Heart left ventricle (tissue), 16 donors: ENCODE data around the gene NWD2. TPM values are rescaled to one million over a fixed set of nuclear protein-coding genes. Genes with fewer than 3 reads are reported as not detected.

Experiments
- ATAC-seq, 4 donors: fragments of 200-7000 bp; cut with Tn5 transposase; one replicate each; pipeline ENCODE4 v1.9.1; 2020 to 2022; ENCODE audit warnings: moderate library complexity in 4 of 4, mild to moderate bottlenecking in 3 of 4, moderate number of reproducible peaks in 1 of 4
- DNase-seq, 5 donors: peaks; one replicate each; pipeline ENCODE4 v3.0.0-alpha.2; 2020
- H3K27ac ChIP-seq, 12 donors: fragments of 200-600 bp; sonication (generic) in 4 of 12; one replicate each; pipeline versions ENCODE4 v1.5.0 to v1.8.0; 2016 to 2022; ENCODE audit warnings: mild to moderate bottlenecking in 2 of 12
- H3K27me3 ChIP-seq, 9 donors: fragments of 200-600 bp; sonication (generic) in 2 of 9; one replicate each; pipeline versions ENCODE4 v1.5.1 to v1.8.0; 2016 to 2022; ENCODE audit warnings: mild to moderate bottlenecking in 3 of 9
- H3K36me3 ChIP-seq, 9 donors: fragments of 200-600 bp; sonication (generic) in 2 of 9; one replicate each; pipeline versions ENCODE4 v1.5.0 to v1.8.0; 2018 to 2022; ENCODE audit warnings: mild to moderate bottlenecking in 2 of 9
- H3K4me1 ChIP-seq, 12 donors: fragments of 200-600 bp; sonication (generic) in 4 of 12; one replicate each; pipeline versions ENCODE4 v1.5.0 to v1.8.0; 2016 to 2022; ENCODE audit warnings: mild to moderate bottlenecking in 3 of 12
- H3K4me3 ChIP-seq, 12 donors: fragments of 200-600 bp; sonication (generic) in 4 of 12; one replicate each; pipeline versions ENCODE4 v1.5.0 to v1.8.0; 2017 to 2022; ENCODE audit warnings: mild to moderate bottlenecking in 9 of 12, moderate library complexity in 4 of 12
- H3K9me3 ChIP-seq, 12 donors: fragments of 200-600 bp; sonication (generic) in 4 of 12; one replicate each; pipeline versions ENCODE4 v1.5.0 to v1.8.0; 2016 to 2022; ENCODE audit warnings: mild to moderate bottlenecking in 1 of 12
- POLR2A ChIP-seq, 2 donors: fragments of 450-650 bp; IDR thresholded peaks; one replicate each; pipeline ENCODE4 v1.6.1; 2017; ENCODE audit warnings: antibody characterized with exemption in 2 of 2, mild to moderate bottlenecking in 2 of 2, moderate library complexity in 2 of 2
- WGBS, 4 donors: extraction: QIAGEN DNeasy Blood & Tissue Kit in 2 of 4; methylation state at CpG; one replicate each; pipeline versions ENCODE4 v1.1.5 to v1.1.7; 2013 to 2018; 5-methylcytosine and 5-hydroxymethylcytosine counted together
- intact Hi-C, 10 donors: fragments of 100-400 bp; cut with DNase I; formaldehyde crosslinking; loops; one replicate each; pipeline versions ENCODE4 v1.11.1 to v1.14.2; 2022
- polyA plus RNA-seq, 2 donors: library from polyadenylated mRNA; stranded (reverse); fragments of 200-250 nt; gene quantifications; one replicate each; pipeline ENCODE4 v1.2.3, GENCODE V29; 2013
- total RNA-seq, 9 donors: library from RNA; depleted of rRNA in 2 of 9; stranded (reverse); fragments of >200 nt in 2 of 9; fragmentation: NEBNext Ultra II Directional in 3 of 9; extraction: Animal tissue kit (Norgen Biotek cat#: 25700) in 3 of 9; gene quantifications; one replicate each; pipeline versions ENCODE4 v1.1.0 to v1.2.4, GENCODE V29; 2016 to 2023
- TF ChIP-seq, protein P1 (sequence below), 12 donors: fragments of 200-600 bp; sonication (generic) in 4 of 12; IDR thresholded peaks; one replicate each; pipeline versions ENCODE4 v1.5.0 to v1.8.0; 2018 to 2022; ENCODE audit warnings: antibody characterized with exemption in 12 of 12, mild to moderate bottlenecking in 5 of 12
- donor health status: ischemic (EF 13 %, LVEDD 7.1; RV severe dilation, severe dysfunction).
- donor health status: healthy with polysubstance abuse.
- donor health status: DM: no; HTN: yes; CAD: no.
- donor health status: DM: no; HTN: no; CAD: no.
- donor health status: ischemic (EF 25% LVEDD 6.9; RV normal size, moderate dysfunction).
- donor health status: ischemic (EF 25% LVEDD 5.7; RV mildly dilated, moderate dysfunction).
- donor health status: healthy.
- donor health status: DM: yes; HTN: yes; CAD: no.
- donor health status: ischemic (EF 35%, LVEDD 5.7; RV mildly dilated, moderate dysfunction).
- donor health status: nonischemic (EF 11% LVEDD 7.7; RV severe dilation, severe dysfunction).
- donor health status: DM: yes; HTN: yes; CAD: no.
- donor health status: PGD.
- donor health status: ischemic (EF 29% LVEDD 5.4; RV normal size, mild dysfunction).
- donor health status: nonischemic (EF 23%, LVEDD 6.1; RV moderate dilation, normal function).

The NWD2 gene
- total and polyA plus RNA-seq, 11 donors: under 0.01 to 0.16 (median 0.05) TPM; not detected in 5

DNA sequence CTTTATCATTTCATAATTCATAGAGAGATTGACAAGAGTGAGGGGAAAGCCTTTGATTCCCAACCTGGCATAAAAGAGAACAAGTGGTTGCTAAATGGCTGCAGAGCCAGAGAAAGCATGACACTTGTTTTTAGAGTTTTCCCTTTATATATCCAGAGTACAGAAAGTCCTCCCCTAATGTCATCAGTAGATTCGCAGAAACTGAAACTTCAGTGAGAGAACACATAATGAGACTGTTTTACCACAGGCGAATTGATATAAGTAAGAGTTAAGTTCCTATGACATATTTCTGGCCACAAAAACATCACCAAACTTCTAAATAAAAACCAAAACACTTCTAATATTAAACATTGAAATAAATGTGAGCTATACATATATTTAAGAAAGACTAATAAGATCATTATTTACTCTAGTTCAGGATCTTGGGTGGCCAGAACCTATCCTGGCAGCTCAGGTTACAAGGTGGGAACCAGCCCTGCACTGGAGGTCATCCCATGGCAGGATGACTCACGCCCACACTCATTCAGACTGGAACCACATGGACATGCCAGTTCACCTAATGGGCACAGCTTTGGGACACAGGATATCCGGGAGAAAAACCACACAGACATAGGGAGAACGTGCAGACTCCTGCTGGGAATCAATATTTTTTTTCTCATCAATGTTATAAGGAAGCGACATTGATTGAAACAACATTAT lies 35.5 kb downstream of the NWD2 start:
- H3K4me3 ChIP-seq: no peak overlapping the region
- TF ChIP-seq, protein P1, sequence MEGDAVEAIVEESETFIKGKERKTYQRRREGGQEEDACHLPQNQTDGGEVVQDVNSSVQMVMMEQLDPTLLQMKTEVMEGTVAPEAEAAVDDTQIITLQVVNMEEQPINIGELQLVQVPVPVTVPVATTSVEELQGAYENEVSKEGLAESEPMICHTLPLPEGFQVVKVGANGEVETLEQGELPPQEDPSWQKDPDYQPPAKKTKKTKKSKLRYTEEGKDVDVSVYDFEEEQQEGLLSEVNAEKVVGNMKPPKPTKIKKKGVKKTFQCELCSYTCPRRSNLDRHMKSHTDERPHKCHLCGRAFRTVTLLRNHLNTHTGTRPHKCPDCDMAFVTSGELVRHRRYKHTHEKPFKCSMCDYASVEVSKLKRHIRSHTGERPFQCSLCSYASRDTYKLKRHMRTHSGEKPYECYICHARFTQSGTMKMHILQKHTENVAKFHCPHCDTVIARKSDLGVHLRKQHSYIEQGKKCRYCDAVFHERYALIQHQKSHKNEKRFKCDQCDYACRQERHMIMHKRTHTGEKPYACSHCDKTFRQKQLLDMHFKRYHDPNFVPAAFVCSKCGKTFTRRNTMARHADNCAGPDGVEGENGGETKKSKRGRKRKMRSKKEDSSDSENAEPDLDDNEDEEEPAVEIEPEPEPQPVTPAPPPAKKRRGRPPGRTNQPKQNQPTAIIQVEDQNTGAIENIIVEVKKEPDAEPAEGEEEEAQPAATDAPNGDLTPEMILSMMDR (IDR thresholded peaks at IDR 0.05): no peak
- no peak for TF ChIP-seq POLR2A (IDR thresholded peaks at IDR 0.05)
- DNase-seq (no peak), ATAC-seq (no peak)
- H3K27me3 ChIP-seq: no peaks in the 10 kb centered on the region
- H3K4me1 ChIP-seq: no peaks in the 10 kb centered on the region
- intact Hi-C loops: no loop called here
- H3K27ac ChIP-seq: no peak overlapping the region
- no peaks in the 10 kb centered on the region for H3K36me3 ChIP-seq
- peaks cover 0 to 19% (median 6%) of the 10 kb centered on the region in 12 donors for H3K9me3 ChIP-seq
- whole genome bisulfite sequencing, 4 donors: 70 to 77% (median 74%) methylated on average over 6 of the region's 6 CpGs

DNA sequence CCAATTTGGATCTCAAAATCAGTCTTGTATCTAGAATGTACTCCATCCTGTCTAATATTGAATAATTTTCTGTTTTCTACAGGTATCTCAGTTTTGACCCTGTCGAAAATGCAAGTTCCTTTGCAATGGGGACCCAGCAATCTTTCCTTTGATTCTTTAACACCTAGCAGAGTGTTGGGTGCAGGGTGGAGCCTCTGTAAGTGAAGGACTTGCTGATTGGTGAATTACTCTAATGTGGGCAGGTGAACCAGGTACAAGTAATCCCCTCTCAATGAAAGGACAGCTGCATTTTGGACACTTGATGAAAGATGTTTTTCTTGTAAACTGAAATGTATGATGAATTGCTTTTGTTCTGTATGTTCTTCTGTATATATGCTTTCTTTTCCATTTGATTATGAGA lies 54.9 kb downstream of the NWD2 start:
- no peak overlapping the region for H3K4me3 ChIP-seq
- 61 to 69% (median 66%) methylated on average over 1 of the region's 1 CpG for WGBS, 4 donors
- ATAC-seq (no peak), DNase-seq (no peak)
- H3K36me3 ChIP-seq: no peaks in the 10 kb centered on the region
- intact Hi-C loops: no loop called here
- TF ChIP-seq POLR2A (IDR thresholded peaks at IDR 0.05): no peak
- TF ChIP-seq, protein P1 (IDR thresholded peaks at IDR 0.05): no peak
- H3K27me3 ChIP-seq: peaks cover 0 to 4% (median 0%) of the 10 kb centered on the region in 9 donors
- H3K4me1 ChIP-seq: no peaks in the 10 kb centered on the region
- H3K9me3 ChIP-seq: no peaks in the 10 kb centered on the region
- no peak overlapping the region for H3K27ac ChIP-seq

DNA sequence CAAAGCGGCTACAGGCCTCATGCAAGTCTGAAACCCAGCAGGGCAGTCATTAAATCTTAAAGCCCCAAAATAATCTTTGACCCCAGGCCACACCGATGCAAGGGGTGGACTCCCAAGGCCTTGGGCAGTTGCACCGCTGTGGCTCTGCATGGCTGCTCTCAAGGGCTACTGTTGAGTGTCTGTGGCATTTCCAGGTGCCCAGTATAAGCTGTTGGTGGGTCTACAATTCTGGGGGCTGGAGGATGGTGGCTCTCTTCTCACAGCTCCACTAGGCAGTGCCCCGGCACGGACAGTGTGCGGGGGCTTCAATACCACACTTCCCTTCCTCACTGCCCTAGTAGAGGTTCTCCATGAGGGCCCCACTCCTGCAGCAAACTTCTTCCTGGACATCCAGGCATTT lies 60.1 kb downstream of the NWD2 start:
- H3K4me1 ChIP-seq: no peaks in the 10 kb centered on the region
- H3K4me3 ChIP-seq: no peak overlapping the region
- WGBS, 4 donors: 84 to 96% (median 89%) methylated on average over 6 of the region's 6 CpGs
- no peaks in the 10 kb centered on the region for H3K27me3 ChIP-seq
- intact Hi-C loops: no loop called here
- H3K36me3 ChIP-seq: no peaks in the 10 kb centered on the region
- H3K27ac ChIP-seq: no peak overlapping the region
- no peak for DNase-seq
- ATAC-seq: no peak
- H3K9me3 ChIP-seq: peaks cover 0 to 5% (median 0%) of the 10 kb centered on the region in 12 donors
- TF ChIP-seq POLR2A (IDR thresholded peaks at IDR 0.05): no peak
- TF ChIP-seq, protein P1 (IDR thresholded peaks at IDR 0.05): no peak

DNA sequence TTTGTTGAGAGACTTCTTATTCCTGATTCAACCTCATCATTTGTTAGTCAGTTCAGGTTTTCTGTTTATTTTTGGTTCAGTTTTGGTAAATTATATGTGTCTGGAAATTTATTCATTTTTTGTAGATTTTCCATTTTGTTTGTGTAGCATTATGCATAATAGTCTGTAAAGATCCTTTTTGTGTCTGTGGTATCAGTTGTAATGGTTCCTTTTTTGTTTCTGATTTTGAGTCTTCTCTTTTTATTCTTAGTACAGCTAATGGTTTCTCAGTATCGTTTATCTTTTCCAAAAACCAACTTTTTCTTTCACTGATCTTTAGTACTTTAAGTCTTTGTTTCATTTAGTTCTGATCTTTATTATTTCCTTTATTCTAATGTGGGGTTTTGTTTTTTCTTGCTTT lies 61.4 kb downstream of the NWD2 start:
- H3K27me3 ChIP-seq: no peaks in the 10 kb centered on the region
- intact Hi-C loops: no loop called here
- H3K4me3 ChIP-seq: no peak overlapping the region
- no peaks in the 10 kb centered on the region for H3K4me1 ChIP-seq
- no peak overlapping the region for H3K27ac ChIP-seq
- WGBS, 4 donors: 63 to 76% (median 73%) methylated on average over 1 of the region's 1 CpG
- no peak for DNase-seq
- H3K36me3 ChIP-seq: no peaks in the 10 kb centered on the region
- H3K9me3 ChIP-seq: peaks cover 0 to 10% (median 0%) of the 10 kb centered on the region in 12 donors
- ATAC-seq: no peak
- no peak for TF ChIP-seq POLR2A (IDR thresholded peaks at IDR 0.05)
- TF ChIP-seq, protein P1 (IDR thresholded peaks at IDR 0.05): no peak
